SK-N-SH (cell line): ENCODE results near the gene ID1. TPM values are rescaled to one million over a fixed set of nuclear protein-coding genes. Genes with fewer than 3 reads are reported as not detected.

ENCODE experiments used
- CTCF ChIA-PET: fragments of 300-600, 350-600 bp; formaldehyde crosslinking; extraction: SDS; loops from one replicate; lab custom pipeline; 2021; lab: Yijun Ruan, JAX
- POLR2A ChIA-PET: fragments of 350-600 bp; sonication (Branson Sonifier 250); formaldehyde crosslinking; extraction: SDS; loops from one replicate; lab custom pipeline; 2020; ENCODE audit warnings: antibody characterized with exemption, inconsistent platforms; lab: Yijun Ruan, JAX
- DNase-seq: peaks from one replicate; pipeline ENCODE4 v3.0.0; 2012
- H2AFZ ChIP-seq: fragments of 200-600 bp; sonication (generic); 2 replicates; pipeline ENCODE4 v1.8.1; 2016; ENCODE audit warnings: antibody characterized with exemption, mild to moderate bottlenecking, low read depth
- H3F3A ChIP-seq: fragments of 200-600 bp; sonication (generic); replicated peaks from 2 replicates; pipeline ENCODE3; 2016; ENCODE audit warnings: antibody characterized with exemption, mild to moderate bottlenecking; ENCODE audit not compliant: insufficient read depth
- H3K27ac ChIP-seq, 2 experiments: fragments of 200-500 bp in 1 of 2; fragments of 200-600 bp in 1 of 2; sonication (Bioruptor generic) in 1 of 2; sonication (generic), shearing (Covaris generic) in 1 of 2; 2 replicates each; pipeline versions ENCODE4 v1.5.1 to v1.6.1; 2014 to 2016; ENCODE audit warnings: low read depth in 2 of 2, inconsistent platforms in 1 of 2, low read length in 1 of 2, mild to moderate bottlenecking in 1 of 2, mixed read lengths in 1 of 2
- H3K27me3 ChIP-seq: fragments of 200-600 bp; sonication (generic), shearing (Covaris generic); 2 replicates; pipeline ENCODE4 v1.6.1; 2016; ENCODE audit warnings: mixed run types; ENCODE audit not compliant: insufficient read depth
- H3K36me3 ChIP-seq, 2 experiments: fragments of 200-500 bp in 1 of 2; fragments of 200-600 bp in 1 of 2; sonication (Bioruptor generic) in 1 of 2; sonication (generic) in 1 of 2; replicated peaks in 1 of 2; 2 replicates each; pipeline versions ENCODE3 to v1.5.1; 2014 to 2016; ENCODE audit warnings: low read length in 1 of 2, mild to moderate bottlenecking in 1 of 2; ENCODE audit not compliant: insufficient read depth in 2 of 2, control insufficient read depth in 1 of 2
- H3K4me1 ChIP-seq, 2 experiments: fragments of 200-500 bp in 1 of 2; fragments of 200-600 bp in 1 of 2; sonication (Bioruptor generic) in 1 of 2; sonication (generic), shearing (Covaris generic) in 1 of 2; 2 replicates each; pipeline versions ENCODE4 v1.5.1 to v1.6.1; 2014 to 2016; ENCODE audit warnings: low read depth in 1 of 2, low read length in 1 of 2, mixed run types in 1 of 2; ENCODE audit not compliant: insufficient read depth in 2 of 2, control insufficient read depth in 1 of 2
- H3K4me2 ChIP-seq: fragments of 200-600 bp; sonication (generic), shearing (Covaris generic); 2 replicates; pipeline ENCODE4 v1.6.1; 2017; ENCODE audit warnings: mixed run types
- H3K4me3 ChIP-seq, 2 experiments: fragments of 200-500 bp in 1 of 2; fragments of 200-600 bp in 1 of 2; sonication (Bioruptor generic) in 1 of 2; sonication (generic), shearing (Covaris generic) in 1 of 2; 2 replicates each; pipeline versions ENCODE4 v1.5.1 to v1.8.1; 2014 to 2016; ENCODE audit warnings: low read depth in 2 of 2, inconsistent platforms in 1 of 2, low read length in 1 of 2, mild to moderate bottlenecking in 1 of 2, mixed read lengths in 1 of 2, moderate library complexity in 1 of 2
- H3K79me2 ChIP-seq: fragments of 200-600 bp; sonication (generic); 2 replicates; pipeline ENCODE4 v1.8.1; 2017; ENCODE audit warnings: mild to moderate bottlenecking; ENCODE audit not compliant: insufficient read depth
- H3K9ac ChIP-seq: fragments of 200-600 bp; sonication (generic); 2 replicates; pipeline ENCODE4 v1.6.1; 2017; ENCODE audit warnings: mixed run types
- H3K9me2 ChIP-seq: fragments of 200-600 bp; sonication (generic); 2 replicates; pipeline ENCODE4 v1.6.1; 2017; ENCODE audit warnings: mixed run types
- H3K9me3 ChIP-seq: fragments of 200-600 bp; sonication (generic); 2 replicates; pipeline ENCODE4 v1.6.1; 2017; ENCODE audit warnings: mixed run types, mild to moderate bottlenecking, moderate library complexity
- H4K20me1 ChIP-seq: fragments of 200-600 bp; sonication (generic); 2 replicates; pipeline ENCODE4 v1.6.1; 2017; ENCODE audit warnings: mild to moderate bottlenecking, mixed run types; ENCODE audit not compliant: insufficient read depth
- CHD2 ChIP-seq: fragments of 150-350 bp; IDR thresholded peaks from 2 replicates; pipeline ENCODE4 v1.6.1; 2018; ENCODE audit warnings: low read length; ENCODE audit not compliant: partially characterized antibody
- ELF1 ChIP-seq: IDR thresholded peaks from 2 replicates; pipeline ENCODE4 v1.4.0; 2012
- EP300 ChIP-seq, 2 experiments: IDR thresholded peaks; 2 replicates each; pipeline versions ENCODE4 v1.4.0 to v1.6.1; 2012; ENCODE audit warnings: borderline replicate concordance in 1 of 2, low read depth in 1 of 2, low read length in 1 of 2
- EZH2phosphoT487 ChIP-seq: fragments of 200-600 bp; sonication (generic); IDR thresholded peaks from 2 replicates; pipeline ENCODE4 v1.6.1; 2017; ENCODE audit warnings: low read depth, mixed run types, mild to moderate bottlenecking, antibody characterized with exemption, moderate library complexity, borderline replicate concordance
- FOSL2 ChIP-seq: IDR thresholded peaks from 2 replicates; pipeline ENCODE4 v1.4.0; 2012; ENCODE audit warnings: low read depth, mild to moderate bottlenecking, moderate library complexity, borderline replicate concordance
- FOXJ3 ChIP-seq: sonication (generic); formaldehyde crosslinking; IDR thresholded peaks from 2 replicates; pipeline ENCODE4 v1.5.1; 2020; ENCODE audit warnings: mild to moderate bottlenecking, missing genetic modification reagents
- GABPA ChIP-seq: IDR thresholded peaks from 2 replicates; pipeline ENCODE4 v1.4.0; 2012; ENCODE audit warnings: low read depth, mild to moderate bottlenecking
- GATA2 ChIP-seq: sonication (generic); formaldehyde crosslinking; IDR thresholded peaks from 2 replicates; pipeline ENCODE4 v1.5.0; 2020; ENCODE audit warnings: mild to moderate bottlenecking, missing genetic modification reagents
- IRF3 ChIP-seq: fragments of 150-350 bp; IDR thresholded peaks from 2 replicates; pipeline ENCODE4 v1.6.1; 2016; ENCODE audit warnings: mild to moderate bottlenecking, low read depth, low read length
- MEF2A ChIP-seq: IDR thresholded peaks from 2 replicates; pipeline ENCODE4 v1.4.0; 2012; ENCODE audit warnings: low read depth, borderline replicate concordance
- NRF1 ChIP-seq: IDR thresholded peaks from 2 replicates; pipeline ENCODE4 v1.6.1; 2012; ENCODE audit warnings: low read depth, mild to moderate bottlenecking, low read length
- PBX3 ChIP-seq: IDR thresholded peaks from 2 replicates; pipeline ENCODE4; 2012
- POLR2AphosphoS5 ChIP-seq: IDR thresholded peaks from 2 replicates; pipeline ENCODE4 v1.6.1; 2012; ENCODE audit warnings: low read depth, low read length
- RAD21 ChIP-seq: IDR thresholded peaks from 2 replicates; pipeline ENCODE4 v1.6.1; 2012; ENCODE audit warnings: mild to moderate bottlenecking, low read length
- RCOR1 ChIP-seq: fragments of 150-350 bp; IDR thresholded peaks from 2 replicates; pipeline ENCODE4 v1.6.1; 2017; ENCODE audit warnings: antibody characterized with exemption, low read length
- REST ChIP-seq: IDR thresholded peaks from 2 replicates; pipeline ENCODE4 v1.6.1; 2012; ENCODE audit warnings: mild to moderate bottlenecking, low read depth, low read length, moderate library complexity
- RFX5 ChIP-seq: IDR thresholded peaks from 2 replicates; pipeline ENCODE4 v1.6.1; 2012; ENCODE audit warnings: mild to moderate bottlenecking, improper control_type of control experiment, low read length
- RXRA ChIP-seq: IDR thresholded peaks from 2 replicates; pipeline ENCODE4 v1.4.0; 2012; ENCODE audit warnings: low read depth, mild to moderate bottlenecking, borderline replicate concordance
- SIN3A ChIP-seq: IDR thresholded peaks from 2 replicates; pipeline ENCODE4 v1.6.1; 2012; ENCODE audit warnings: low read depth, mild to moderate bottlenecking, low read length, moderate library complexity, borderline replicate concordance
- SMC3 ChIP-seq: IDR thresholded peaks from 2 replicates; pipeline ENCODE4 v1.6.1; 2012; ENCODE audit warnings: low read depth, low read length, improper control_type of control experiment
- TAF1 ChIP-seq: IDR thresholded peaks from 2 replicates; pipeline ENCODE4 v1.6.1; 2012; ENCODE audit warnings: low read depth, mild to moderate bottlenecking, low read length, moderate library complexity, borderline replicate concordance
- WGBS: methylation state at CpG from one replicate; pipeline ENCODE4 v1.1.6; 2017; ENCODE audit warnings: low lambda C conversion rate; 5-methylcytosine and 5-hydroxymethylcytosine counted together
- polyA plus RNA-seq, 3 experiments: library from polyadenylated mRNA; depleted of rRNA; stranded (reverse); fragments of >200 nt; gene quantifications; 2 replicates each; pipeline ENCODE4 v1.2.3, GENCODE V29; 2012

Gene ID1
- polyA plus RNA-seq, 1 of the 3 experiments (the other 2 are of a cell fraction): 493 TPM

- H3K4me2 ChIP-seq: no peak overlapping the region
- H3K27ac ChIP-seq: no peak overlapping the region
- TF ChIP-seq RFX5 (no peak), GATA2 (CRISPR knock-in tag) (no peak), RAD21 (no peak), FOSL2 (no peak), PBX3 (no peak), TAF1 (no peak), EP300 (IDR thresholded peaks at IDR 0.05; ENCODE audit: borderline replicate concordance in 1 of 2, low read depth in 1 of 2, low read length in 1 of 2) (no peak), GABPA (no peak), MEF2A (no peak), FOXJ3 (CRISPR knock-in tag) (no peak), SIN3A (no peak), SMC3 (no peak), RXRA (no peak), RCOR1 (no peak), IRF3 (no peak), ELF1 (no peak), POLR2AphosphoS5 (no peak)
- TF ChIP-seq, all 33 proteins: peak for 0
- ChIA-PET CTCF (interaction anchor here (0.6 to 2.9 kb wide), 5 partner anchors 19 to 83 kb away, joined by 3 to 16 read pairs (median 3); no protein-coding TSS in a partner anchor), POLR2A (no interaction called here)
- Histone ChIP-seq H3K27me3 (no peaks in the 10 kb centered on the region), H2AFZ (no peak overlapping the region), H3K4me1 (peaks cover 0 to 26% of the 10 kb centered on the region in 2 experiments; a peak in 2 of 4 replicates), H3K79me2 (no peaks in the 10 kb centered on the region), H3K9me3 (no peaks in the 10 kb centered on the region), H4K20me1 (no peaks in the 10 kb centered on the region), H3K9me2 (no peaks in the 10 kb centered on the region), H3F3A (no peaks in the 10 kb centered on the region), H3K4me3 (no peak overlapping the region), H3K9ac (no peak overlapping the region), H3K36me3 (no peaks in the 10 kb centered on the region)
- no peak for DNase-seq
- 91% methylated on average over 1 of the region's 1 CpG for WGBS
Measured at GRCh38 chr20:31642837-31643236, 37.7 kb downstream of the ID1 start.

- H3K27me3 ChIP-seq: no peaks in the 10 kb centered on the region
- peaks cover 0 to 20% of the 10 kb centered on the region in 2 experiments; a peak in 2 of 4 replicates for H3K4me1 ChIP-seq
- no peak overlapping the region for H3K9ac ChIP-seq
- no peak overlapping the region for H2AFZ ChIP-seq
- H3K36me3 ChIP-seq: no peaks in the 10 kb centered on the region
- H3K79me2 ChIP-seq: no peaks in the 10 kb centered on the region
- H3K9me3 ChIP-seq: no peaks in the 10 kb centered on the region
- no peak overlapping the region for H3K4me3 ChIP-seq
- CTCF ChIA-PET: interaction anchor here (0.9 to 2.9 kb wide), 6 partner anchors 10 to 83 kb away, joined by 3 to 11 read pairs (median 4); no protein-coding TSS in a partner anchor
- H3K27ac ChIP-seq: no peak overlapping the region
- no peak for TF ChIP-seq REST
- no peak for TF ChIP-seq NRF1
- no peak for TF ChIP-seq RFX5
- no peak for TF ChIP-seq RAD21
- no peak for TF ChIP-seq EZH2phosphoT487
- TF ChIP-seq CHD2: no peak
- no peaks in the 10 kb centered on the region for H3F3A ChIP-seq
- no peak for DNase-seq
- no peaks in the 10 kb centered on the region for H4K20me1 ChIP-seq
- H3K9me2 ChIP-seq: no peaks in the 10 kb centered on the region
- no peak overlapping the region for H3K4me2 ChIP-seq
- POLR2A ChIA-PET: no interaction called here
- WGBS: 95% methylated on average over 4 of the region's 4 CpGs
Measured at GRCh38 chr20:31643522-31643921, 38.4 kb downstream of the ID1 start.
